IgD-negative memory B cell (primary cell): ENCODE measurements around the gene LILRA2. TPM values are rescaled to one million over a fixed set of nuclear protein-coding genes. Genes with fewer than 3 reads are reported as not detected.
"Not testable (repeated sequence)": the region's sequence is repeated elsewhere in the genome, so short reads cannot be mapped to it uniquely, and the experiment has no call there.

Experiments
- H3K27ac Mint-ChIP-seq, 3 donors: one replicate each; pipeline ENCODE4 v1.8.0; 2020 to 2022; ENCODE audit warnings: mild to moderate bottlenecking in 3 of 3, mixed read lengths in 3 of 3, moderate library complexity in 1 of 3
- H3K27me3 Mint-ChIP-seq: one replicate; pipeline ENCODE4 v1.8.0; 2021; ENCODE audit warnings: mixed read lengths
- H3K36me3 Mint-ChIP-seq: one replicate; pipeline ENCODE4 v1.8.0; 2020; ENCODE audit warnings: mild to moderate bottlenecking, mixed read lengths
- H3K4me1 Mint-ChIP-seq, 3 donors: one replicate each; pipeline ENCODE4 v1.8.0; 2020 to 2022; ENCODE audit warnings: mixed read lengths in 3 of 3, mild to moderate bottlenecking in 1 of 3
- H3K4me3 Mint-ChIP-seq, 4 donors: one replicate each; pipeline ENCODE4 v1.8.0; 2020 to 2022; ENCODE audit warnings: mild to moderate bottlenecking in 4 of 4, mixed read lengths in 4 of 4, moderate library complexity in 3 of 4
- H3K9me3 Mint-ChIP-seq, 3 donors: one replicate each; pipeline ENCODE4 v1.8.0; 2020 to 2021; ENCODE audit warnings: mixed read lengths in 3 of 3, mild to moderate bottlenecking in 1 of 3
- polyA plus RNA-seq: library from polyadenylated mRNA; unstranded; fragments of 300-500 nt; fragmentation: Illumina TruSeq; gene quantifications from one replicate; pipeline ENCODE4 v1.2.3, GENCODE V29; 2021

Gene LILRA2
- polyA plus RNA-seq, 1 donor from 2014 or later: 0.73 TPM

GRCh38 chr19:54612428-54612827 is 38.8 kb downstream of the LILRA2 start:
- Mint-ChIP-seq H3K36me3 (no peaks in the 10 kb centered on the region), H3K4me3 (peak overlapping the region in 2 of 4 donors; percentile 28 to 65), H3K9me3 (no peaks in the 10 kb centered on the region), H3K4me1 (peaks cover 33 to 44% (median 36%) of the 10 kb centered on the region in 3 donors), H3K27ac (peak overlapping the region in 1 of 3 donors; percentile 39), H3K27me3 (no peaks in the 10 kb centered on the region)

DNA sequence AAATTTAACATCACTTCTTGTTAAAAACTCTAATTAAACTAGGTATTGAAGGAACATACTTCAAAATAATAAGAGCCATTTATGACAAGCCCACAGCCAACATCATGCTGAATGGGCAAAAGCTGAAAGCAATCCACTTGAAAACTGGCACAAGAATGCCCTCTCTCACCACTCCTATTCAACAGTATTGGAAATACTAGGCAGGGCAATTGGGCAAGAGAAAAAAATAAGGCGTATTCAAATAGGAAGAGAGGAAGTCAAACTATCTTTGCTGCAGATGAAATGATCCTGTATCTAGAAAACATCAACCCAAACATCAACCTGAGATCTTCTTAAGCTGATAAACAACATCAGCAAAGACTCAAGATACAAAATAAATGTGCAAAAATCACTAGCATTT is 41.1 kb downstream of the LILRA2 start:
- Mint-ChIP-seq H3K4me1 (peaks cover 35 to 44% (median 36%) of the 10 kb centered on the region in 3 donors), H3K27ac (no peak overlapping the region), H3K36me3 (no peaks in the 10 kb centered on the region), H3K9me3 (no peaks in the 10 kb centered on the region), H3K4me3 (peak overlapping the region in 2 of 4 donors; percentile 1 to 97), H3K27me3 (no peaks in the 10 kb centered on the region)

DNA sequence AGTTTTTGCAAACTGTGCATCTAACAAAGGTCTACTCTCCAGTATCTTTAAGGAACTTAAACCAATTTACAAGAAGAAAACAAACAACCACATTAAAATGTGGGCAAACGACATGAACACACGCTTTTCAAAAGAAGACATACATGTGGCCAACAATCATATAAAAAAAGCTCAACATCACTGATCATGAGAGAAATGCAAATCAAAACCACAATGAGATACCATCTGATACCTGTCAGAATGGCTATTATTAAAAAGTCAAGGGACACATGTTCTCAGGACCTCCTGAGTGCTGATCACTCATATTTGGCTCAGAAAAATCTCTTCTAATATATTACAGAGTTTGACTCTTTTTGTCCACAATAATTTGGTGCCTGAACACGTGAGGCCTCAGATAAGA is 42.5 kb downstream of the LILRA2 start:
- no peaks in the 10 kb centered on the region for H3K36me3 Mint-ChIP-seq
- H3K27me3 Mint-ChIP-seq: no peaks in the 10 kb centered on the region
- H3K4me1 Mint-ChIP-seq: peaks cover 39 to 47% (median 40%) of the 10 kb centered on the region in 3 donors
- no peaks in the 10 kb centered on the region for H3K9me3 Mint-ChIP-seq
- H3K4me3 Mint-ChIP-seq: peak overlapping the region; percentile 95 to 99 (median 98)
- H3K27ac Mint-ChIP-seq: peak overlapping the region; percentile 65 to 96 (median 95)

DNA sequence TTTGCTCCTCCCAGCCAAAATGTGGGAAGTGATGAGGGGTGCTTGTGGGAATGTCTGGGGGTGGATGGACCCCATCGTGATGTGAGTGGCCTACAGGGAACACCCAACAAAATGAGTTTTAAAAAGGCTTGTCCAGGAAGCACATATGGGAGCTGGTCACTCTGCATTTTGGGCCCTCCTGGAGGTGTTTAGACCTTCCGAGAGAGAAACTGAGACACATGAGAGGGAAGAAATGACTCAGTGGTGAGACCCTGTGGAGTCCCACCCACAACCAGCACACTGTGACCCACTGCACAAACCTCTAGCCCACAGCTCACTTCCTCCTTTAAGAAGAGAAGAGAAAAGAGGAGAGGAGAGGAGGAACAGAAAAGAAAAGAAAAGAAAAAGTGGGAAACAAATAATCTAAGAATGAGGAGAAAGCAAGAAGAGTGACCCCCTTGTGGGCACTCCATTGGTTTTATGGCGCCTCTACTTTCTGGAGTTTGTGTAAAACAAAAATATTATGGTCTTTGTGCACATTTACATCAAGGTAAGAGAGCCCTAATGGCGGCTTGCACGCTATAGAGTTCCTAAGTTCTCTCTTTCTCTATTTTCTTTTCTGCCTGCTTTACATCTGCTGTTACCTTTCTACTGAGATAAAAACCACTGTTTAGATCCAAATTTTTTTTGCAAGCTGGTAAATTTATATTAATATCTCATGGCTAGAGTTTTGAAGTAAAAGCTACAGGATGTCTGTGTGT is 43.4 kb downstream of the LILRA2 start:
- Mint-ChIP-seq H3K4me3 (peak overlapping the region; percentile 95 to 99 (median 98)), H3K9me3 (no peaks in the 10 kb centered on the region), H3K36me3 (peaks cover 4% of the 10 kb centered on the region), H3K27ac (peak overlapping the region; percentile 65 to 96 (median 95)), H3K4me1 (peaks cover 43 to 49% (median 48%) of the 10 kb centered on the region in 3 donors), H3K27me3 (no peaks in the 10 kb centered on the region)

DNA sequence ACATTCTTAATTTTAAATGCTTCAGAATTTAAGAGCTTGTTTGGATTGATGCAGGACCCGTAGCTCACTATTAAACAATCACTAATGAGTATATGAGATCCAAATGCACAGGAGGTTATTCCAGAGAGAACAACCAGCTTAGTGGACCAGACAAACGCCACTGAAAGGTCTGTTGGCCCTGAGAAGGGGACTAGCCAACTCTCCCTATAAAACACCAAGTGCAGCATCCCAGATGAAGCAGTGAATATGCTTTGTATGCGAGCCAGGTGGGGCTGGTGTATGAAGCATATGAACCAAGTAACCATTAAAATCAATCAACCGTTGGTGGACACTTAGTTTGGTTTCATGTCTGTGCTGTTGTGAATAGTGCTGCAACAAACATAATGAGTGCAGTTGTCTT is 46.9 kb downstream of the LILRA2 start:
- no peaks in the 10 kb centered on the region for H3K27me3 Mint-ChIP-seq
- H3K4me3 Mint-ChIP-seq: peak overlapping the region; percentile 63 to 91 (median 66)
- H3K36me3 Mint-ChIP-seq: peaks cover 6% of the 10 kb centered on the region
- no peaks in the 10 kb centered on the region for H3K9me3 Mint-ChIP-seq
- H3K4me1 Mint-ChIP-seq: peaks cover 49 to 52% (median 50%) of the 10 kb centered on the region in 3 donors
- H3K27ac Mint-ChIP-seq: peak overlapping the region in 2 of 3 donors; percentile 59 to 75

- H3K4me1 Mint-ChIP-seq: peaks cover 46 to 48% (median 47%) of the 10 kb centered on the region in 3 donors
- H3K36me3 Mint-ChIP-seq: peaks cover 12% of the 10 kb centered on the region
- H3K27me3 Mint-ChIP-seq: no peaks in the 10 kb centered on the region
- peaks cover 0 to 4% (median 0%) of the 10 kb centered on the region in 3 donors for H3K9me3 Mint-ChIP-seq
- peak overlapping the region; percentile 89 to 96 (median 96) for H3K27ac Mint-ChIP-seq
- H3K4me3 Mint-ChIP-seq: peak overlapping the region; percentile 79 to 95 (median 90)
Measured at GRCh38 chr19:54622431-54622830, 48.8 kb downstream of the LILRA2 start.

- not testable (repeated sequence) for H3K27me3 Mint-ChIP-seq
- Mint-ChIP-seq H3K36me3 (peaks cover 12% of the 10 kb centered on the region), H3K4me1 (peaks cover 54 to 64% (median 63%) of the 10 kb centered on the region in 3 donors)
Measured at GRCh38 chr19:54624234-54624633, 50.6 kb downstream of the LILRA2 start.

DNA sequence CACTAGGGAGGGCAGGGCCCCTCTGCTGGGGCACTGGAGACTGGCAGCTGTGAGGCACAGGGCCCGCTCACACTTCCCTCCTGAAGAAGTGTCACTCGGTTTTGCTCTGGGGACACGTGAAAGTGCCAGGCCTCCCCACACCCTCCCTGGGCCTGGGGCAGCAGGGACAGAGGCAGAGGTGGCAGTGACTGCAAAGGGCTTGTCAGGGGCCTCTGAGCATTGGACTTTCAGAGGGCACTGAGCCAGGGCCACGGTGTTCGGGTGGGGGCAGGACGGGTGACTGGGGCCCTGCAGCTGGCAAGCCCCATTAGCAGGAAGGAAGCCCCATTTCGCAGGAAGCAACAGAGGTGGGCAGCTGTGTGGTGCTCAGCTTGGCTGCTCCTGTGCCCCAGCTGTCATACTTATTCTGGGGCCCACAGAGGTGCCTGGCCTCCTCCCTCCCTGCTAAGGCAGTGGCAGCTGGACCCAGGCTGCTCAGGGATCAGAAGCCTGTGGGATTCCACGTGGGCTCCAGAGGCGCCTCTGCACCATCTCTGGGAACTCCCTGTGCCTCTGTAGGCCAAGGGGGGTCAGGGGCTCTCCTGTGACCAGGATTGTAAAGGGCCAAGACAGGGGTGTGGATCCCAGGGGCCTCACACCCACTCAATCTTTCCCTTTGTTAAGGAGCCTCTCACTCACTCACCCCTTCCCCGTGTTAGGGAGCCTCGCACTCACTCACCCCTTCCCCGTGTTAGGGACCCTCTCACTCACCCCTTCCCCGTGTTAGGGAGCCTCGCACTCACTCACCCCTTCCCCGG is 51.5 kb downstream of the LILRA2 start:
- Mint-ChIP-seq H3K4me1 (peaks cover 56 to 68% (median 65%) of the 10 kb centered on the region in 3 donors), H3K27ac (peak overlapping the region; percentile 69 to 96 (median 96)), H3K4me3 (peak overlapping the region in 3 of 4 donors; percentile 81 to 95 (median 92)), H3K36me3 (peaks cover 12% of the 10 kb centered on the region)
- not testable (repeated sequence) for H3K27me3 Mint-ChIP-seq, H3K9me3 Mint-ChIP-seq

More at GRCh38 chr19:54624234-54624633, 50.6 kb downstream of the LILRA2 start:
- H3K9me3 Mint-ChIP-seq: not testable (repeated sequence)
- H3K27ac Mint-ChIP-seq: peak overlapping the region; percentile 89 to 96 (median 96)
- peak overlapping the region; percentile 81 to 95 (median 93) for H3K4me3 Mint-ChIP-seq

DNA sequence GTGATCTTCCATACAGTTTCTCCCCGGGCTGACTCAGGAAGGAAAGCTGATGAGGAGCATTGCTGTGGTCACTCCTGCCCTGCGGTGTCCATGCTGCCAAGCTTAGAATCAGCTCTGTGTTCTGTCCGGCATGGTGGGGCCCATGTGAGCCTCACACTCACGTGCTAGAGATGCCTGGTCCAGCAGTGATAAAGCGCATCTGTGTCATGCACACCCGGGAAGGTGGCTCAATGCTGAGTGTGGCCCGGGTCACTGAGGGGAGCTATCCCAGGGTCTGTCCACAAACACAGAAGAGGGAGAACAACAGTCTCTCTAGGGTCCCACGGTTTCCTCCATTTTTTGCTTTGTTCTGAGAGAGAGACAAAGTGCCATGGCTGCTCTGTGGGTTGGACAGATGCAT is 53.2 kb downstream of the LILRA2 start:
- Mint-ChIP-seq H3K36me3 (peaks cover 8% of the 10 kb centered on the region), H3K4me1 (peaks cover 53 to 67% (median 62%) of the 10 kb centered on the region in 3 donors), H3K27me3 (no peaks in the 10 kb centered on the region), H3K27ac (peak overlapping the region in 2 of 3 donors; percentile 31 to 69), H3K9me3 (peaks cover 0 to 4% (median 0%) of the 10 kb centered on the region in 3 donors), H3K4me3 (peak overlapping the region in 1 of 4 donors; percentile 81)

DNA sequence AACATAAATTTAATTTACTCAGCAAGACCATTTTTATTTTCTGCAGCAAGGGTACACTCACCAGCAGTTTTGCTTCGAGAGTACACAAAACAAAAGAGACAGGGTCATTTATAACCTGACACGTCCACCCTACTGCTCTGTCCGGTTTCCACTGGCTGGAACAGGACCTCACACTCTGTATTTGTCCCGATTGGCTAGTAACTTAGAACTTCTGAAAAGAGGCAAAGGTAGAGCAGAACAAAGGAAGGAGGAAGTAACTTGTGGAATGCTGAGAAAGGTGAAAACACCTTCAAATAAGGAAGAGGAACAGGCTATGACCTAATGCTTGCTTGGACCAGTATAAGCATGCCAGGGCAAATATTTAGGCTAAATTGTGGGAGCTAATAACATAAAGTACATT is 54.3 kb downstream of the LILRA2 start:
- not testable (repeated sequence) for H3K27me3 Mint-ChIP-seq, H3K9me3 Mint-ChIP-seq
- Mint-ChIP-seq H3K27ac (peak overlapping the region in 2 of 3 donors; percentile 87 to 89), H3K36me3 (peaks cover 13% of the 10 kb centered on the region), H3K4me1 (peaks cover 44 to 55% (median 51%) of the 10 kb centered on the region in 3 donors), H3K4me3 (peak overlapping the region in 1 of 4 donors; percentile 63)

DNA sequence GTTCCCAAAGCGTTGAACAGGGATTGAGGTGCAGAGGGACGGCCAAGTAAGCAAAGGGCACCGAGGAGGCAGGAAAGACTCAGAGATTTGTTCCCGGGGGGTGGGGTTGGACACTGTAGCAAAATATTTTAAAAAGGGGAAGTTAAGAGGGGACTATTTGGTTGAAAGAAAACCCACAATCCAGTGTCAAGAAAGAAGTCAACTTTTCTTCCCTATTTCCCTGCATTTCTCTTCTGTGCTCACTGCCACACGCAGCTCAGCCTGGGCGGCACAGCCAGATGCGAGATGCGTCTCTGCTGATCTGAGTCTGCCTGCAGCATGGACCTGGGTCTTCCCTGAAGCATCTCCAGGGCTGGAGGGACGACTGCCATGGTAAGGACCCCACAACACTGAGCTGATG is 56.7 kb downstream of the LILRA2 start, which contains the start of gene LILRB1:
LILRB1 (plus strand) TSS at position 223 of the 400 bp plus-strand sequence. CDS start 590 bp downstream, outside the sequence.
- H3K4me3 Mint-ChIP-seq: peak within 1 kb of the TSS; percentile 60 to 87 (median 82)
- peak within 1 kb of the TSS; percentile 64 to 87 (median 70) for H3K27ac Mint-ChIP-seq
- H3K27me3 Mint-ChIP-seq, H3K9me3 Mint-ChIP-seq: not testable (repeated sequence)
- peaks cover 35 to 42% (median 35%) of the 10 kb centered on the region in 3 donors for H3K4me1 Mint-ChIP-seq
- H3K36me3 Mint-ChIP-seq: peaks cover 11% of the 10 kb centered on the region

- peak overlapping the region; percentile 64 to 87 (median 70) for H3K27ac Mint-ChIP-seq
- H3K9me3 Mint-ChIP-seq: peaks cover 0 to 4% (median 0%) of the 10 kb centered on the region in 3 donors
- H3K27me3 Mint-ChIP-seq: no peaks in the 10 kb centered on the region
- peak overlapping the region; percentile 60 to 87 (median 82) for H3K4me3 Mint-ChIP-seq
- peaks cover 33 to 39% (median 34%) of the 10 kb centered on the region in 3 donors for H3K4me1 Mint-ChIP-seq
- H3K36me3 Mint-ChIP-seq: peaks cover 12% of the 10 kb centered on the region
Measured at GRCh38 chr19:54630782-54631181, 57.2 kb downstream of the LILRA2 start.

- H3K27ac Mint-ChIP-seq: peak overlapping the region in 1 of 3 donors; percentile 63
- peak overlapping the region in 1 of 4 donors; percentile 17 for H3K4me3 Mint-ChIP-seq
- H3K36me3 Mint-ChIP-seq, H3K9me3 Mint-ChIP-seq, H3K27me3 Mint-ChIP-seq: not testable (repeated sequence)
- peaks cover 26 to 31% (median 26%) of the 10 kb centered on the region in 3 donors for H3K4me1 Mint-ChIP-seq
Measured at GRCh38 chr19:54631489-54632337, 58.1 kb downstream of the LILRA2 start.

- not testable (repeated sequence) for H3K36me3 Mint-ChIP-seq, H3K4me3 Mint-ChIP-seq, H3K27me3 Mint-ChIP-seq, H3K9me3 Mint-ChIP-seq
- Mint-ChIP-seq H3K4me1 (peaks cover 24 to 30% (median 26%) of the 10 kb centered on the region in 3 donors), H3K27ac (peak overlapping the region in 1 of 3 donors; percentile 53)
Measured at GRCh38 chr19:54632517-54632916, 58.9 kb downstream of the LILRA2 start.
